SK-N-SH (cell line): ENCODE measurements around the gene SPRED2. TPM values are rescaled to one million over a fixed set of nuclear protein-coding genes. Genes with fewer than 3 reads are reported as not detected.

ENCODE experiments used
- CTCF ChIA-PET: fragments of 300-600, 350-600 bp; formaldehyde crosslinking; extraction: SDS; loops from one replicate; lab custom pipeline; 2021; lab: Yijun Ruan, JAX
- POLR2A ChIA-PET: fragments of 350-600 bp; sonication (Branson Sonifier 250); formaldehyde crosslinking; extraction: SDS; loops from one replicate; lab custom pipeline; 2020; ENCODE audit warnings: antibody characterized with exemption, inconsistent platforms; lab: Yijun Ruan, JAX
- DNase-seq: peaks from one replicate; pipeline ENCODE4 v3.0.0; 2012
- H2AFZ ChIP-seq: fragments of 200-600 bp; sonication (generic); 2 replicates; pipeline ENCODE4 v1.8.1; 2016; ENCODE audit warnings: antibody characterized with exemption, mild to moderate bottlenecking, low read depth
- H3F3A ChIP-seq: fragments of 200-600 bp; sonication (generic); replicated peaks from 2 replicates; pipeline ENCODE3; 2016; ENCODE audit warnings: antibody characterized with exemption, mild to moderate bottlenecking; ENCODE audit not compliant: insufficient read depth
- H3K27ac ChIP-seq, 2 experiments: fragments of 200-500 bp in 1 of 2; fragments of 200-600 bp in 1 of 2; sonication (Bioruptor generic) in 1 of 2; sonication (generic), shearing (Covaris generic) in 1 of 2; 2 replicates each; pipeline versions ENCODE4 v1.5.1 to v1.6.1; 2014 to 2016; ENCODE audit warnings: low read depth in 2 of 2, inconsistent platforms in 1 of 2, low read length in 1 of 2, mild to moderate bottlenecking in 1 of 2, mixed read lengths in 1 of 2
- H3K27me3 ChIP-seq: fragments of 200-600 bp; sonication (generic), shearing (Covaris generic); 2 replicates; pipeline ENCODE4 v1.6.1; 2016; ENCODE audit warnings: mixed run types; ENCODE audit not compliant: insufficient read depth
- H3K36me3 ChIP-seq, 2 experiments: fragments of 200-500 bp in 1 of 2; fragments of 200-600 bp in 1 of 2; sonication (Bioruptor generic) in 1 of 2; sonication (generic) in 1 of 2; replicated peaks in 1 of 2; 2 replicates each; pipeline versions ENCODE3 to v1.5.1; 2014 to 2016; ENCODE audit warnings: low read length in 1 of 2, mild to moderate bottlenecking in 1 of 2; ENCODE audit not compliant: insufficient read depth in 2 of 2, control insufficient read depth in 1 of 2
- H3K4me1 ChIP-seq, 2 experiments: fragments of 200-500 bp in 1 of 2; fragments of 200-600 bp in 1 of 2; sonication (Bioruptor generic) in 1 of 2; sonication (generic), shearing (Covaris generic) in 1 of 2; 2 replicates each; pipeline versions ENCODE4 v1.5.1 to v1.6.1; 2014 to 2016; ENCODE audit warnings: low read depth in 1 of 2, low read length in 1 of 2, mixed run types in 1 of 2; ENCODE audit not compliant: insufficient read depth in 2 of 2, control insufficient read depth in 1 of 2
- H3K4me2 ChIP-seq: fragments of 200-600 bp; sonication (generic), shearing (Covaris generic); 2 replicates; pipeline ENCODE4 v1.6.1; 2017; ENCODE audit warnings: mixed run types
- H3K4me3 ChIP-seq, 2 experiments: fragments of 200-500 bp in 1 of 2; fragments of 200-600 bp in 1 of 2; sonication (Bioruptor generic) in 1 of 2; sonication (generic), shearing (Covaris generic) in 1 of 2; 2 replicates each; pipeline versions ENCODE4 v1.5.1 to v1.8.1; 2014 to 2016; ENCODE audit warnings: low read depth in 2 of 2, inconsistent platforms in 1 of 2, low read length in 1 of 2, mild to moderate bottlenecking in 1 of 2, mixed read lengths in 1 of 2, moderate library complexity in 1 of 2
- H3K79me2 ChIP-seq: fragments of 200-600 bp; sonication (generic); 2 replicates; pipeline ENCODE4 v1.8.1; 2017; ENCODE audit warnings: mild to moderate bottlenecking; ENCODE audit not compliant: insufficient read depth
- H3K9ac ChIP-seq: fragments of 200-600 bp; sonication (generic); 2 replicates; pipeline ENCODE4 v1.6.1; 2017; ENCODE audit warnings: mixed run types
- H3K9me2 ChIP-seq: fragments of 200-600 bp; sonication (generic); 2 replicates; pipeline ENCODE4 v1.6.1; 2017; ENCODE audit warnings: mixed run types
- H3K9me3 ChIP-seq: fragments of 200-600 bp; sonication (generic); 2 replicates; pipeline ENCODE4 v1.6.1; 2017; ENCODE audit warnings: mixed run types, mild to moderate bottlenecking, moderate library complexity
- H4K20me1 ChIP-seq: fragments of 200-600 bp; sonication (generic); 2 replicates; pipeline ENCODE4 v1.6.1; 2017; ENCODE audit warnings: mild to moderate bottlenecking, mixed run types; ENCODE audit not compliant: insufficient read depth
- CHD2 ChIP-seq: fragments of 150-350 bp; IDR thresholded peaks from 2 replicates; pipeline ENCODE4 v1.6.1; 2018; ENCODE audit warnings: low read length; ENCODE audit not compliant: partially characterized antibody
- EP300 ChIP-seq, 2 experiments: IDR thresholded peaks; 2 replicates each; pipeline versions ENCODE4 v1.4.0 to v1.6.1; 2012; ENCODE audit warnings: borderline replicate concordance in 1 of 2, low read depth in 1 of 2, low read length in 1 of 2
- FOSL2 ChIP-seq: IDR thresholded peaks from 2 replicates; pipeline ENCODE4 v1.4.0; 2012; ENCODE audit warnings: low read depth, mild to moderate bottlenecking, moderate library complexity, borderline replicate concordance
- FOXJ3 ChIP-seq: sonication (generic); formaldehyde crosslinking; IDR thresholded peaks from 2 replicates; pipeline ENCODE4 v1.5.1; 2020; ENCODE audit warnings: mild to moderate bottlenecking, missing genetic modification reagents
- FOXM1 ChIP-seq: IDR thresholded peaks from 2 replicates; pipeline ENCODE4 v1.4.0; 2012; ENCODE audit warnings: low read depth, mild to moderate bottlenecking
- GATA2 ChIP-seq: sonication (generic); formaldehyde crosslinking; IDR thresholded peaks from 2 replicates; pipeline ENCODE4 v1.5.0; 2020; ENCODE audit warnings: mild to moderate bottlenecking, missing genetic modification reagents
- JUND ChIP-seq: IDR thresholded peaks from 2 replicates; pipeline ENCODE4 v1.4.0; 2012
- MXI1 ChIP-seq: IDR thresholded peaks from 2 replicates; pipeline ENCODE4 v1.6.1; 2012; ENCODE audit warnings: mild to moderate bottlenecking, low read depth, low read length, improper control_type of control experiment
- PBX3 ChIP-seq: IDR thresholded peaks from 2 replicates; pipeline ENCODE4; 2012
- POLR2AphosphoS5 ChIP-seq: IDR thresholded peaks from 2 replicates; pipeline ENCODE4 v1.6.1; 2012; ENCODE audit warnings: low read depth, low read length
- RAD21 ChIP-seq: IDR thresholded peaks from 2 replicates; pipeline ENCODE4 v1.6.1; 2012; ENCODE audit warnings: mild to moderate bottlenecking, low read length
- RCOR1 ChIP-seq: fragments of 150-350 bp; IDR thresholded peaks from 2 replicates; pipeline ENCODE4 v1.6.1; 2017; ENCODE audit warnings: antibody characterized with exemption, low read length
- RFX5 ChIP-seq: IDR thresholded peaks from 2 replicates; pipeline ENCODE4 v1.6.1; 2012; ENCODE audit warnings: mild to moderate bottlenecking, improper control_type of control experiment, low read length
- SIN3A ChIP-seq: IDR thresholded peaks from 2 replicates; pipeline ENCODE4 v1.6.1; 2012; ENCODE audit warnings: low read depth, mild to moderate bottlenecking, low read length, moderate library complexity, borderline replicate concordance
- TAF1 ChIP-seq: IDR thresholded peaks from 2 replicates; pipeline ENCODE4 v1.6.1; 2012; ENCODE audit warnings: low read depth, mild to moderate bottlenecking, low read length, moderate library complexity, borderline replicate concordance
- TEAD4 ChIP-seq: IDR thresholded peaks from 2 replicates; pipeline ENCODE4 v1.4.0; 2012; ENCODE audit warnings: mild to moderate bottlenecking, borderline replicate concordance; ENCODE audit not compliant: insufficient read depth
- ZBTB33 ChIP-seq: IDR thresholded peaks from 2 replicates; pipeline ENCODE4 v1.4.0; 2012; ENCODE audit warnings: low read depth, borderline replicate concordance
- WGBS: methylation state at CpG from one replicate; pipeline ENCODE4 v1.1.6; 2017; ENCODE audit warnings: low lambda C conversion rate; 5-methylcytosine and 5-hydroxymethylcytosine counted together
- polyA plus RNA-seq, 3 experiments: library from polyadenylated mRNA; depleted of rRNA; stranded (reverse); fragments of >200 nt; gene quantifications; 2 replicates each; pipeline ENCODE4 v1.2.3, GENCODE V29; 2012
- TF ChIP-seq, protein P1 (sequence below): IDR thresholded peaks from 2 replicates; pipeline ENCODE4 v1.4.0; 2012; ENCODE audit warnings: low read depth, borderline replicate concordance
- TF ChIP-seq, protein P2 (sequence below): fragments of 150-350 bp; IDR thresholded peaks from 2 replicates; pipeline ENCODE4 v1.6.1; 2017; ENCODE audit warnings: antibody characterized with exemption, low read length, low read depth, borderline replicate concordance

The SPRED2 gene
- polyA plus RNA-seq, 1 of the 3 experiments (the other 2 are of a cell fraction): 21.9 TPM

- no peaks in the 10 kb centered on the region for H3K36me3 ChIP-seq
- ChIA-PET POLR2A (no interaction called here), CTCF (interaction anchor here (2.6 kb wide), 1 partner anchor 12 kb away, joined by 13 read pairs; no protein-coding TSS in a partner anchor)
- DNase-seq: no peak
- H3K27ac ChIP-seq: no peak overlapping the region; a peak in 1 of 4 replicates
- H3K4me2 ChIP-seq: no peak overlapping the region
- H3F3A ChIP-seq: peaks cover 22% of the 10 kb centered on the region
- H4K20me1 ChIP-seq: peaks cover 90% of the 10 kb centered on the region
- H3K4me3 ChIP-seq: no peak overlapping the region
- WGBS: 98% methylated on average over 3 of the region's 3 CpGs
- TF ChIP-seq TEAD4 (no peak), FOXJ3 (CRISPR knock-in tag) (no peak), ZBTB33 (no peak), FOSL2 (no peak), FOXM1 (no peak), RFX5 (no peak), GATA2 (CRISPR knock-in tag) (no peak), RCOR1 (no peak), TAF1 (no peak), MXI1 (no peak), JUND (no peak)
- TF ChIP-seq, protein P1, sequence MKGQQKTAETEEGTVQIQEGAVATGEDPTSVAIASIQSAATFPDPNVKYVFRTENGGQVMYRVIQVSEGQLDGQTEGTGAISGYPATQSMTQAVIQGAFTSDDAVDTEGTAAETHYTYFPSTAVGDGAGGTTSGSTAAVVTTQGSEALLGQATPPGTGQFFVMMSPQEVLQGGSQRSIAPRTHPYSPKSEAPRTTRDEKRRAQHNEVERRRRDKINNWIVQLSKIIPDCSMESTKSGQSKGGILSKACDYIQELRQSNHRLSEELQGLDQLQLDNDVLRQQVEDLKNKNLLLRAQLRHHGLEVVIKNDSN: no peak
- TF ChIP-seq, protein P2, sequence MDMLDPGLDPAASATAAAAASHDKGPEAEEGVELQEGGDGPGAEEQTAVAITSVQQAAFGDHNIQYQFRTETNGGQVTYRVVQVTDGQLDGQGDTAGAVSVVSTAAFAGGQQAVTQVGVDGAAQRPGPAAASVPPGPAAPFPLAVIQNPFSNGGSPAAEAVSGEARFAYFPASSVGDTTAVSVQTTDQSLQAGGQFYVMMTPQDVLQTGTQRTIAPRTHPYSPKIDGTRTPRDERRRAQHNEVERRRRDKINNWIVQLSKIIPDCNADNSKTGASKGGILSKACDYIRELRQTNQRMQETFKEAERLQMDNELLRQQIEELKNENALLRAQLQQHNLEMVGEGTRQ: no peak
- H3K9me3 ChIP-seq: no peaks in the 10 kb centered on the region
- H3K27me3 ChIP-seq: no peaks in the 10 kb centered on the region
- no peaks in the 10 kb centered on the region for H3K9me2 ChIP-seq
- no peak overlapping the region for H3K9ac ChIP-seq
- H2AFZ ChIP-seq: no peak overlapping the region
- peaks cover 34 to 45% of the 10 kb centered on the region in 2 experiments for H3K4me1 ChIP-seq
- H3K79me2 ChIP-seq: peaks cover 91% of the 10 kb centered on the region
These were observed 77.6 kb downstream of the SPRED2 start for GRCh38 chr2:65354773-65355172.

GRCh38 chr2:65353927-65354326 lies 78.5 kb downstream of the SPRED2 start:
- Histone ChIP-seq H3K79me2 (peaks cover 94% of the 10 kb centered on the region), H3K27ac (peak overlapping the region in 1 of 2 experiments; percentile 24; a peak in 2 of 4 replicates), H3K9me3 (no peaks in the 10 kb centered on the region), H3F3A (peaks cover 19% of the 10 kb centered on the region), H3K4me2 (no peak overlapping the region), H3K27me3 (no peaks in the 10 kb centered on the region), H3K9me2 (no peaks in the 10 kb centered on the region), H3K36me3 (no peaks in the 10 kb centered on the region), H4K20me1 (peaks cover 95% of the 10 kb centered on the region), H3K9ac (no peak overlapping the region), H3K4me3 (no peak overlapping the region), H3K4me1 (peaks cover 40 to 47% of the 10 kb centered on the region in 2 experiments), H2AFZ (no peak overlapping the region)
- 95% methylated on average over 5 of the region's 5 CpGs for WGBS
- CTCF ChIA-PET: interaction anchor here (0.6 to 4.9 kb wide), 6 partner anchors 9 to 897 kb away, joined by 3 to 20 read pairs (median 3); no protein-coding TSS in a partner anchor
- TF ChIP-seq CHD2 (no peak), FOXJ3 (CRISPR knock-in tag) (no peak), EP300 (IDR thresholded peaks at IDR 0.05; ENCODE audit: borderline replicate concordance in 1 of 2, low read depth in 1 of 2, low read length in 1 of 2) (no peak), PBX3 (no peak), RAD21 (no peak), SIN3A (no peak), ZBTB33 (no peak), POLR2AphosphoS5 (no peak)
- POLR2A ChIA-PET: no interaction called here
- no peak for DNase-seq
